K562 (cell line): ENCODE data around the gene PTTG1IP. TPM values are rescaled to one million over a fixed set of nuclear protein-coding genes. Genes with fewer than 3 reads are reported as not detected.

Experiments
- CBX5 ChIP-seq: IDR thresholded peaks from 2 replicates; pipeline ENCODE4 v1.6.1; 2014; ENCODE audit warnings: low read depth, borderline replicate concordance
- CHD7 ChIP-seq: fragments of 200-600 bp; sonication (generic); IDR thresholded peaks from one replicate; pipeline ENCODE4 v1.6.1; 2012; ENCODE audit warnings: mild to moderate bottlenecking, low read depth, low read length, inconsistent platforms
- ID3 ChIP-seq, 2 experiments: fragments of 250-450 bp in 1 of 2; fragments of 450-650 bp in 1 of 2; sonication (Bioruptor Pico) in 1 of 2; IDR thresholded peaks; 2 replicates each; pipeline versions ENCODE4 v1.6.1 to v1.8.0; 2016 to 2021; ENCODE audit warnings: mild to moderate bottlenecking in 2 of 2, moderate library complexity in 2 of 2, missing compliant biosample characterization in 1 of 2, missing genetic modification characterization in 1 of 2
- PTTG1 ChIP-seq: fragments of 450-650 bp; IDR thresholded peaks from 2 replicates; pipeline ENCODE4 v1.6.1; 2016; ENCODE audit warnings: low read depth, mild to moderate bottlenecking, missing genetic modification characterization, missing compliant biosample characterization
- STAT6 ChIP-seq: sonication (generic); formaldehyde crosslinking; IDR thresholded peaks from 2 replicates; pipeline ENCODE4 v1.8.1; 2023; ENCODE audit warnings: mild to moderate bottlenecking, missing genetic modification reagents
- polyA plus RNA-seq, 8 experiments: library from polyadenylated mRNA; depleted of rRNA in 4 of 8; stranded (reverse) in 5 of 8; unstranded in 3 of 8; fragments of >200 nt; fragmentation: Nextera tagmentation in 2 of 8; fragmentation: Illumina TruSeq in 1 of 8; extraction: Ambion mirVana in 2 of 8; extraction: Trizol in 1 of 8; gene quantifications; 2 replicates each; pipeline versions ENCODE4 v1.2.1 to v1.2.3, GENCODE V29; 2011 to 2014; ENCODE audit warnings: inconsistent platforms in 1 of 8, missing spikeins in 1 of 8
- total RNA-seq, 7 experiments: library from RNA; depleted of rRNA in 6 of 7; stranded (reverse); fragments of >200 nt in 6 of 7; fragmentation: Illumina TruSeq in 2 of 7; extraction: Trizol in 2 of 7; gene quantifications; 2 replicates each; pipeline versions ENCODE4 v1.2.1 to v1.2.3, GENCODE V29; 2011 to 2021; ENCODE audit warnings: low replicate concordance in 1 of 7
- TF ChIP-seq, protein P1 (sequence below): fragments of 250-450 bp; sonication (Bioruptor Pico); IDR thresholded peaks from 2 replicates; pipeline ENCODE4 v1.5.0; 2020; ENCODE audit warnings: mild to moderate bottlenecking
- TF ChIP-seq, protein P2 (sequence below), 2 experiments: IDR thresholded peaks; 2 replicates each; pipeline ENCODE4 v1.6.1; 2011; ENCODE audit warnings: borderline replicate concordance in 1 of 2, control low read depth in 1 of 2, low read depth in 1 of 2, low read length in 1 of 2, mild to moderate bottlenecking in 1 of 2, mixed read lengths in 1 of 2, moderate library complexity in 1 of 2; ENCODE audit not compliant: insufficient read depth in 1 of 2, insufficient read length in 1 of 2, poor library complexity in 1 of 2, severe bottlenecking in 1 of 2; ENCODE audit errors: extremely low read depth in 1 of 2

The PTTG1IP gene
- total and polyA plus RNA-seq, 9 of the 15 experiments (the other 6 are each of a cell fraction or from before 2014, with no cell fraction given), result 5.0 to 99.3 (median 82.4) TPM

GRCh38 chr21:44834951-44835646, 38.4 kb downstream of the PTTG1IP start (continued):
- no peak for TF ChIP-seq ID3 (CRISPR knock-in tag; IDR thresholded peaks at IDR 0.05)
- TF ChIP-seq ID3 (tag; IDR thresholded peaks at IDR 0.05), result peak; percentile 61; the same call in 1 of the 2 replicates
- no peak for TF ChIP-seq PTTG1
- TF ChIP-seq CBX5, result peak; percentile 29; the same call in 1 of the 2 replicates
- no peak for TF ChIP-seq STAT6 (CRISPR knock-in tag)
- no peak for TF ChIP-seq CHD7
- TF ChIP-seq, protein P1, sequence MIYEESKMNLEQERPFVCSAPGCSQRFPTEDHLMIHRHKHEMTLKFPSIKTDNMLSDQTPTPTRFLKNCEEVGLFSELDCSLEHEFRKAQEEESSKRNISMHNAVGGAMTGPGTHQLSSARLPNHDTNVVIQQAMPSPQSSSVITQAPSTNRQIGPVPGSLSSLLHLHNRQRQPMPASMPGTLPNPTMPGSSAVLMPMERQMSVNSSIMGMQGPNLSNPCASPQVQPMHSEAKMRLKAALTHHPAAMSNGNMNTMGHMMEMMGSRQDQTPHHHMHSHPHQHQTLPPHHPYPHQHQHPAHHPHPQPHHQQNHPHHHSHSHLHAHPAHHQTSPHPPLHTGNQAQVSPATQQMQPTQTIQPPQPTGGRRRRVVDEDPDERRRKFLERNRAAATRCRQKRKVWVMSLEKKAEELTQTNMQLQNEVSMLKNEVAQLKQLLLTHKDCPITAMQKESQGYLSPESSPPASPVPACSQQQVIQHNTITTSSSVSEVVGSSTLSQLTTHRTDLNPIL, result no peak
- TF ChIP-seq, protein P2, sequence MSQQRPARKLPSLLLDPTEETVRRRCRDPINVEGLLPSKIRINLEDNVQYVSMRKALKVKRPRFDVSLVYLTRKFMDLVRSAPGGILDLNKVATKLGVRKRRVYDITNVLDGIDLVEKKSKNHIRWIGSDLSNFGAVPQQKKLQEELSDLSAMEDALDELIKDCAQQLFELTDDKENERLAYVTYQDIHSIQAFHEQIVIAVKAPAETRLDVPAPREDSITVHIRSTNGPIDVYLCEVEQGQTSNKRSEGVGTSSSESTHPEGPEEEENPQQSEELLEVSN (IDR thresholded peaks at IDR 0.05; ENCODE audit: borderline replicate concordance in 1 of 2, extremely low read depth in 1 of 2, insufficient read depth in 1 of 2, insufficient read length in 1 of 2, low read depth in 1 of 2, low read length in 1 of 2, poor library complexity in 1 of 2, severe bottlenecking in 1 of 2), result peak in 1 of 2 experiments; percentile 8
